ENCODE measurements around the gene CROCC. TPM values are rescaled to one million over a fixed set of nuclear protein-coding genes. Genes with fewer than 3 reads are reported as not detected.

Gene CROCC
- total RNA-seq, 1 donor from 2014 or later = 26.2 TPM

- no peak for DNase-seq (ENCODE audit: low read depth)
- Histone ChIP-seq H3K36me3 (ENCODE audit: control insufficient read depth, insufficient read depth, low read length) (peaks cover under 1% of the 10 kb centered on the region), H3K27me3 (ENCODE audit: control insufficient read depth, insufficient read depth, low read length) (no peaks in the 10 kb centered on the region), H3K4me3 (ENCODE audit: low read depth, low read length) (no peak overlapping the region)
- no peak for TF ChIP-seq CTCF (IDR thresholded peaks at IDR 0.05; ENCODE audit: insufficient read depth, low read length, poor library complexity, severe bottlenecking)
Observed at GRCh38 chr1:16978139-16978538, 56.4 kb downstream of the CROCC start.

- TF ChIP-seq CTCF (IDR thresholded peaks at IDR 0.05; ENCODE audit: insufficient read depth, low read length, poor library complexity, severe bottlenecking) = no peak
- H3K36me3 ChIP-seq (ENCODE audit: control insufficient read depth, insufficient read depth, low read length) = no peaks in the 10 kb centered on the region
- DNase-seq (ENCODE audit: low read depth) = no peak
- no peaks in the 10 kb centered on the region for H3K27me3 ChIP-seq (ENCODE audit: control insufficient read depth, insufficient read depth, low read length)
- peak overlapping the region; percentile 76 for H3K4me3 ChIP-seq (ENCODE audit: low read depth, low read length)
Observed at GRCh38 chr1:16978567-16979474, 57.1 kb downstream of the CROCC start.

- peak overlapping the region; percentile 76 for H3K4me3 ChIP-seq (ENCODE audit: low read depth, low read length)
- no peaks in the 10 kb centered on the region for H3K27me3 ChIP-seq (ENCODE audit: control insufficient read depth, insufficient read depth, low read length)
Observed at GRCh38 chr1:16979475-16980327, 58.0 kb downstream of the CROCC start.

GRCh38 chr1:16980473-16981268, 58.9 kb downstream of the CROCC start, which contains the start of gene MFAP2:
Gene MFAP2, minus strand, starts transcription at chr1:16980620. Its CDS starts 2,347 bp downstream, at chr1:16978273.
- no peak for TF ChIP-seq CTCF (IDR thresholded peaks at IDR 0.05; ENCODE audit: insufficient read depth, low read length, poor library complexity, severe bottlenecking)
- DNase-seq (ENCODE audit: low read depth) = no peak
- peak within 1 kb of the TSS; percentile 76 for H3K4me3 ChIP-seq (ENCODE audit: low read depth, low read length)
- no peaks in the 10 kb centered on the region for H3K27me3 ChIP-seq (ENCODE audit: control insufficient read depth, insufficient read depth, low read length)
- no peaks in the 10 kb centered on the region for H3K36me3 ChIP-seq (ENCODE audit: control insufficient read depth, insufficient read depth, low read length)

More at GRCh38 chr1:16979475-16980327, 58.0 kb downstream of the CROCC start:
- no peaks in the 10 kb centered on the region for H3K36me3 ChIP-seq (ENCODE audit: control insufficient read depth, insufficient read depth, low read length)
- TF ChIP-seq CTCF (IDR thresholded peaks at IDR 0.05; ENCODE audit: insufficient read depth, low read length, poor library complexity, severe bottlenecking) = no peak
- no peak for DNase-seq (ENCODE audit: low read depth)

- H3K36me3 ChIP-seq (ENCODE audit: control insufficient read depth, insufficient read depth, low read length) = no peaks in the 10 kb centered on the region
- no peak overlapping the region for H3K4me3 ChIP-seq (ENCODE audit: low read depth, low read length)
- peak; percentile 74 for DNase-seq (ENCODE audit: low read depth)
- no peak for TF ChIP-seq CTCF (IDR thresholded peaks at IDR 0.05; ENCODE audit: insufficient read depth, low read length, poor library complexity, severe bottlenecking)
- no peaks in the 10 kb centered on the region for H3K27me3 ChIP-seq (ENCODE audit: control insufficient read depth, insufficient read depth, low read length)
Observed at GRCh38 chr1:16981269-16981849, 59.6 kb downstream of the CROCC start.
